ENCODE measurements around the gene DDR1.
A peak's percentile ranks its signal among the peaks of the same experiment; 100 is the strongest.
"Not testable (repeated sequence)": the region's sequence is repeated elsewhere in the genome, so short reads cannot be mapped to it uniquely, and the experiment has no call there.

The DDR1 gene

DNA sequence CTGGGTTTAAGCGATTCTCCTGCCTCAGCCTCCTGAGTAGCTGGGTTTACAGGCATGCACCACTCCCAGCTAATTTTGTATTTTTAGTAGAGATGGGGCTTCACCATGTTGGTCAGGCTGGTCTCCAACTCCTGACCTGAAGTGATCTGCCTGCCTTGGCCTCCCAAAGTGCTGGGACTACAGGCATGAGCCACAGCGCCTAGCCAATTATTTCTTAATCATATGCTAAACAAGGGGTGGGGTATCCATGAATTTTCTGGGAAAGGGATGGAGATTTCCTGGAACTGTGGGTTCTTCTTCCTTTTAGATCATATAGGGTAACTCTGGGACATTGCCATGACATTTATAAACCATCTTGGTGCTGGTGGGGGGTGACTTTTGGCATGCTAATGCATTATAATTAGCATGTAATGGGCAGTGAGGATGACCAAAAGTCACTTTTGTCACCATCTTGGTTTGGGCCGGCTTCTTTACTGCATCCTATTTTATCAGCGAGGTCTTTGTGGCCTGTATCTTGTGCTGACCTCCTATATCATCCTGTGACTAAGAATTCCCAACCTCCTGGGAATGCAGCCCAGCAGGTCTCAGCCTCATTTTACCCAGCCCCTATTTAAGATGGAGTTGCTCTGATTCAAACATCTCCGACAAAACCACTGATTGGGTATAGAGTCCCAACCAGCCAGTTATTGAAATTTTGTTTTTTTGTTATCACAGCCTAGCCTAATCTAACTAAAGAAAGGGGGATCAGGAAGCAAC, 29.9 kb upstream of the DDR1 start:
- no peak for DNase-seq

DNA sequence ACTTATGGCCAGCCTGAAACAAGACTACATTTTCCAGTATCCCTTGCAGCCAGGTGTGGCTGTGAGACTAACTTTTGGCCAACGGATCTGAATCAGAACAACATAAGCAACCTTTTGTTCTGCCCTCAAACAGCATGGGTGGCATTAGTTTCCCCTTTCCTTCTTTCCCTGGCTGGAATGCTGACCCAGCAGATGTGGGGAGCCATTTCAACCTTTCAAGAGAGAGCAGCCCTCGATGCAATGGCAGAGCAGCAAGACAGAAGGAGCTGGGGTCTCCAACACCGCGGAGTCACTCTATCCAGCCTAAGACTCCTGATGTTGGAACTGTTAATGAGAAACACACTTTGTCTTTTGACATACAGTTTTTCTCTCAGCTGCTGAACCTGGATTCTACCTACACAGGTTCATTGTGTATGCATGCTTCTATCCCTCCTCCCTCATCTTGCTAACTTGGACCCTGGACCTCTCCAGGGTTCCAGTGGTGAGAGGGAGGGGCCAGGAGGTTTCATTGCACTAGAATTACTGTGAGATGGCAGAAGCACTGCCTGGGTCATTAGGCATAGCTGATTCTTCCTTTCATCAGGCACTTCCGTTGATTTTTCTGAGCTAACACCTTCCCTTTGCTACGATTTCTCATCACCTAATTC, 28.8 kb upstream of the DDR1 start:
- no peak for DNase-seq

DNA sequence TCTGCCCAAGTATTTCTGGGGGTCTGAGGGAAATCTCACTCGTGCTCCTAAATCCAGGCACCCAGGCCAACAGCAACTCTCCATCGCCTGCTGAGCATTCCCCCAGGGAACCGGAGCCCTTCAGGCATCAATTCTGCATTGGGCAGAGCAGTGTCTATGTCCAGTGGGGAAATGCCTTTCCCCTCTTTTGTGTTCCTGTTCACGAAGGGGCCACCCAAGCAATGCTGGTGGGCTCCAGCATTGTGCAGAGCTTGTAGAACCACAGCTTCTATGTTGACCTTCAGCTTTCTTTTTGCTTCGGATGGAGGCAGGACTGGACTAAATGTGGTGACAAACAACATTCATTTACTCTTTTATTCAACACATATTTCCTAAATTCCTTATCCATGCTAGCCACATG, 27.2 kb upstream of the DDR1 start:
- DNase-seq, result no peak

DNA sequence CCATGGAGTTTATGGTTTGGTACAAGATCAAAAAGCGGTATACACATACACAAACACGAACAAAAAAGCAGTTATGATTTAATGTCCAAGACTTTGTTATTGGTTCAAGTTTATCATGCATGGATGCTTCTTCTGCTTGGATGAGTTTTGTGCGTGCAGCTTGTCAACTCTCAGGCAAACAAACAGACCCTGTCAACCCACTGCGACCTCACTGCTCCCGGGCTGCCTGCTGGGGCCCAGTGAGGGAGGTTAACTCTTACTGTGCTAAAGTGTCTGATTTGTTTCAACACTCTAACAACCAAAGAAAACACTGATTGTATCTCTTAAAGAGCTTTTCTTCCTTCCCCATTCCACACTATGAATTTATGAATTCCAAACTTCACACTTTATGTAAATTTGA, 26.8 kb upstream of the DDR1 start:
- DNase-seq, result no peak

DNA sequence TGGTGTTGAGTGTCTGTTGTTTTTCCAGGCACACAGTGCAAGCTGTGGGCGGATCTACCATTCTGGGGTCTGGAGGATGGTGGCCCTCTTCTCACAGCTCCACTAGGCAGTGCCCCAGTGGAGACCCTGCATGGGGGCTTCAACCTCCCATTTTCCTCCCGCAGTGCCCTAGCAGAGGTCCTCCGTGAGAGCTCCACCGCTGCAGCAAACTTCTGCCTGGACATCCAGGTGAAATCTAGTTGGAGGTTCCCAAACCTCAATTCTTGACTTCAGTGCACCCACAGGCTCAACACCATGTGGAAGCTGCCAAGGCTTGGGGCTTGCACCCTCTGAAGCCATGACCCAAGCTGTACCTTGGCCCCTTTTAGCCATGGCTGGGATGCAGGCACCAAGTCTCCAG, 24.6 kb upstream of the DDR1 start:
- DNase-seq, result not testable (repeated sequence)

DNA sequence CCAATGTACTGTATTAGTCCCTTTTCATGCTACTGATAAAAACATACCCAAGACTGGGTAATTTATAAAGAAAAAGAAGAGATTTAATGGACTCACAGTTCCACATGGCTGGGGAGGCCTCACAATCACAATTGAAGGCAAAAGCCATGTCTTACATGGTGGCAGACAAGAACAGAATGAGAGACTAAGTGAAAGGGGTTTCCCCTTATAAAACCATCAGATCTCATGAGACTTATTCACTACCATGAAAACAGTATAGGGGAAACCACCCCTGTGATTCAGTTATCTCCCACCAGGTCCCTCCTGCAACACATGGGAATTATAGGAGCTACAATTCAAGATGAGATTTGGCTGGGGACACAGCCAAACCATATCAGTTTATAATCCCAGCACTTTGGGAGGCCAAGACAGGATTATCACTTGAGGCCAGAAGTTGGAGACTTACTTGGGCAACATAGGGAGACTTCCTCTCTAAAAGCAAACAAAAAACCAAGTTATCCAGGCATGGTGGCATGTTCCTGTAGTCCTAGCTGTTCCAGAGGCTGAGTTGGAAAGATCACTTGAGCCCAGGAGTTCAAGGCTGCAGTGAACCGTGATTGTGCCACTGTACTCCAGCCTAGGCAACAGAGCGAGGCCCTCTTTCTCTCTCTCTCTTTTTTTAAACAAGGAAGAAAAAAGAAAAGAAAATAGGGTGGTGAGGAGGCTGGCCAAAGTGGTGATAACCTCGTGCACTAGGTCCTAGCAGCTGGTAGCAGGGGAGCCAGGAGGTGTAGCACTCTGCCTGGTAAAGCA, 22.9 kb upstream of the DDR1 start:
- no peak for DNase-seq

DNA sequence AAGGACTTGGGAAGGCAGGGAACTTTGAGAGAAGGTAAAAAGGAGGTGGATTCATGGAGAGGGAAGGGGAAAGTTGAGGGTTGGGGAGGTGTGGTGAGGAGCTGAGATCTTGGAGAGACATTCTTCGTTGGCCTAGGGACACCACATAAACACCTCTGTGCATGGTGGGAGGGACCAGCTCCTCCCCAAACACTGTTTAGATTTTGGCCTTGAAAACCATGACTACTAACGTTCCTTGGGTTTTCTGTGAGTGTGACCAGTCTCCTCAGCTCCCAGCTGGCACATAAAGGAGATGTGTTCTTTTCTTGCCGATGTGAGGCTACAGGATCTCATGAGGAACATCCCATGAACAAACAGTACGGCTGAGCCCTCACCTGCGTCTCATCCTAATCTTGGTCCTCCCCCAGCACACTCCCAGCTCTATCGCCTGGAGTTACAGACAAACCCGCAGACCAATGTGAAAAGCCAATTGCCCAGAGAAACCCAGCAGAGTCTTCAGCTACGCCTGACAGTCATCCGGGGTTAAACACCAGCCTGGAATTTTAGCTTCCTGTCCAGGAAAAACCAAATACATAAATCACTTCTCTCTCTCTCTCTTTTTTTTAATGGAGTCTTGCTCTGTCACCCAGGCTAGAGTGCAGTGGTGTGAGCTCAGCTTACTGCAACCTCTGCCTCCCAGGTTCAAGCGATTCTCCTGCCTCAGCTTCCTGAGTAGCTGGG, 22.0 kb upstream of the DDR1 start:
- DNase-seq, result no peak

DNA sequence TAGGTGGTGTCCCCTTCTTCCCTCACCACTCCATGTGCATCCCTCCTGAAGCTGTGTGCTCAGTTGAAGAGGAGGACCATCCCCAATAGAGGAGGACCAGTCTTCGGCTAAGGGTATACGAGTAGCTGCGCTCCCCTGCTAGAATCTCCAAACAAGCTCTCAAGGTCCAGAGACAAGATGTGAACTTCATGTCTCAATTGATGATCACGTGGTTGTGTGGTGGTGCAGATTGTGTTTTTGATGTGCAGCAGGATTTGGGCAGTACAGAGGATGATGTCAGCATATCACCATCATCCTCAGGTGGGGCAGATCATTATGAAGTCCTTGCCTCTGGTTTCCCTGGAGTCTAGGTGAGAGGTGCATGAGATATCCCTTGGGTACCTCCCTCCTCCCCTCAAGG, 20.0 kb upstream of the DDR1 start:
- DNase-seq, result no peak

DNA sequence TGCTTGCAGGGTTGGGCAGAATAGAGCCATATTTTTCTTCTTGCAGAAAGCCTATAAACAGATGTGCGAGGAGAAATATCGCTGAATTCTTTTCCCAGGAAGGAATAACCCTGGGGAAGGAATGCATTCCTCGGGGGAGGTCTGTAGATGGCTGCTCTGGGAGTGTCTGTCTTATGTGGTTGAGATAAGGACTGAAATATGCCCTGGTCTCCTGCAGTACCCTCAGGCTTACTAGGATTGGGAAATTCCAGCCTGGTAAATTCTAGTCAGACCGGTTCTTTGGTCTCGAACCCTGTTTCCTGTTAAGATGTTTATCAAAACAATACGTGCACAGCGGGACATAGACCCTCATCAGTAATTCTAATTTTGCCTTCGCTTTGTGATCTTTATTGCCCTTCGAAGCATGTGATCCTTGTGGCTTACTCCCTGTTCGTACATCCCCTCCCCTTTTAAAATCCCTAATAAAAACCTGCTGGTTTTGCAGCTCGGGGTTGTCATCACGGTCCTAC, 15.0 kb upstream of the DDR1 start:
- DNase-seq, result not testable (repeated sequence)

DNA sequence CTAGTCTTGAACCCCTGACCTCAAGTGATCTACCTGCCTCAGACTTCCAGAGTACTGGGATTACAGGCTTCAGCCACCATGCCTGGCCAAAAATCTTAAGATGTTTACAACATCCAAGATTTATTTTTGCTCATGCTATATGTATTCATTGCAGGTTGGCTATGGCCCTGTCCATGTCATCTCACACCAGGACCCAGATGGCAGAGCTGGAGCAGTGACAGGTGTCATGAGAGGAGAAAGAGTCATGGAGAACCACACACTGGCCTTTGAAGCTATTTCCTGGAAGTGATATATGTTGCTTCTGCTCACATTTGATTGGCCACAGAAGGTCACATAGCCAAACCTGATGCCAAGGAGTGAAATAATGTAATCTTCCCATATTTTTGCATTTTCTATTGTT, 13.8 kb upstream of the DDR1 start:
- DNase-seq, result no peak

DNA sequence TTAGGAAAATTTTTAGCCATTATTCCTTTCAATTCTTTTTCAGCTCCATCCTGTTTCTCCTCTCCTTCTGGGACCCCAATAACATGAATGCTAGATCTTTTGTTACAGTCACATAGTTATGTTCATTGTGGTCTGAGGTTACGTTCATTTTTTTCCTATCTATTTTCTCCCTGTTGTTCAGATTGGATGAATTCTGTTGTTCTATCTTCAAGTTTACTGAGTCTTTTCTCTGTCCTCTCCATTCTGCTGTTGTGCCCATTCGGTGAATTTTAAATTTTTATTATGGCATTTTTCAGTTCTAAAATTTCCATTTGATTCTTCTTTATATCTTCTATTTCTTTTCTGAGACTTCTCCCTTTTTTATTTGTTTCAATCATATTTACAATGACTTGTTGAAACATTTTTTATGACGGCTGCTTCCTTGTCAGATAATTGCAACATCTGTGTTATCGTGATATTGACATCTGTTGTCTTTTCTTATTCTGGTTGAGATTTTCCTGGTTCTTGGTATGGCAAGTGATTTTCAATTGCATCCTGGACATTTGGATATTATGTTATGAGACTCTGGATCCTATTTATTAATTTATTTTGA, 12.6 kb upstream of the DDR1 start:
- no peak for DNase-seq

DNA sequence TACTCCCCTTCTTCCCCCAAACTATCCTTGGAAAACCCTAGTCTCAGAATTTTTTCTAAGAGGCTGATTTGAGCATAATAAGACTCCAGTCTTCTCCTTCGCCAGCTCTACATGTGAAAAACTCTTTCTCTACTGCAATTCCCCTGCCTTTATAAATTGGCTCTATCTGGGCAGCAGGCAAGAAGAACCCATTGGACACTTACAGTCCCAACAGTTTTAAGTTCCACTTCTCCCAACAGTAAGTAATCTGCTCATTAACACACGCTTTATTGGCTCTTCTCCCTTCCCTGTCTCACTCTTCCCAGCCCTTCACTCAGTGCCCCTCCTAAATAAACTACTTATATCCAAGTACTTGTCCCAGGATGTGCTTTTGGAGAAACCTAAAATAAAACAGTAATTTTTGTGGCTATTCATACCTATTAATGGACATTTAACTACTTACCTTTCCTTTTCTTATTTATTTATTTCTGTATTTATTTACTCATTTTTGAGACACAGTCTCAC, 11.1 kb upstream of the DDR1 start:
- DNase-seq, result no peak

DNA sequence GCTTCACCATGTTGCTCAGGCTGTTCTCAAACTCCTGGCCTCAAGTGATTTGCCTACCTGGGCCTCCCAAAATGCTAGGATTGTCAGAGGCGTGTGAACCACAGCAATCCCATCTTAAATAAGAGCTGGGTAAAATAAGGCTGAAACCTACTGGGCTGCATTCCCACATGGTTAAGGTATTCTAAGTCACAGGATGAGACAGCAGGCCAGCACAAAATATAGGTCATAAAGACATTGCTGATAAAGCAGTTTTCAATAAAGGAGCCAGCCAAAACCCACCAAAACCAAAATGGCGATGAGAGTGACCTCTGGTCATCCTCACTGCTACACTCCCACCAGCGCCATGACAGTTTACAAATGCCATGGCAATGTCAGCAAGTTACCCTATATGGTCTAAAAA, 10.5 kb upstream of the DDR1 start:
- DNase-seq, result not testable (repeated sequence)

DNA sequence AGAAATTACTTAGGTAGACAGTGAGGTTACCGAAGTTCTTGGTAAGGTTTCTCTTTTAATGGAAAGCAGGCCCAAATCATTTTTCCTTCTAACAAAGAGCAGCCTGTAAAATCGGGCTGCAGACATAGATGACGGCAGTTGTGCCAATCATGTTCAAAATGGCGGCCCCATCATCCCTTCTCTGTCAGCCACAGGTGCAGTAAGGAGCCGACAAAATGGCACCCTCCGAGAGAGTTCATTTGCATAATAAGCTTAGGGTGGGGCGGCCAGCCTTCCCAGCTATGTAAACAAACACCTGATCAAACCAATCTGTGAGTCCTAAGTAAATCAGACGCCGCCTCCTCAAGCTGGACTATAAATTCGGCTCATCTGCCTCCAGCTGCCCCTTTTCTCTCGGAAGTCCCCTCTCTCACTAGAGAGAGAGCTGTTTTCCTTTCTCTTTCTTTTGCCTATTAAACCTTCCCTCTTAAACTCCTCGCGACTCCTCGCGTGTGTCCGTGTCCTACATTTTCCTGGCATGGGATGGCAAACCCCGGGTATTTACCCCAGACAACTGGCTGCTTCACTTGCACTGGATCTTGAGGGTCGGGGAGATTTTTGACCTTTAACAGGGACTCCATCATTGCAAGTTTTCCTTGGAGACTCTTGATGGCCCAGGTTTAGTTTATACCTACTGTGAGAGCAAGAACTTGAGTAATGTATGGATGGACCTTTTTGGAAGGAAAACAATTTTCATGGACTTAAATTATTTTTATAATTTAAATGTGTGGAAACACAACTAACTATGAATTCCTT, 8.9 kb upstream of the DDR1 start:
- DNase-seq, result no peak

DNA sequence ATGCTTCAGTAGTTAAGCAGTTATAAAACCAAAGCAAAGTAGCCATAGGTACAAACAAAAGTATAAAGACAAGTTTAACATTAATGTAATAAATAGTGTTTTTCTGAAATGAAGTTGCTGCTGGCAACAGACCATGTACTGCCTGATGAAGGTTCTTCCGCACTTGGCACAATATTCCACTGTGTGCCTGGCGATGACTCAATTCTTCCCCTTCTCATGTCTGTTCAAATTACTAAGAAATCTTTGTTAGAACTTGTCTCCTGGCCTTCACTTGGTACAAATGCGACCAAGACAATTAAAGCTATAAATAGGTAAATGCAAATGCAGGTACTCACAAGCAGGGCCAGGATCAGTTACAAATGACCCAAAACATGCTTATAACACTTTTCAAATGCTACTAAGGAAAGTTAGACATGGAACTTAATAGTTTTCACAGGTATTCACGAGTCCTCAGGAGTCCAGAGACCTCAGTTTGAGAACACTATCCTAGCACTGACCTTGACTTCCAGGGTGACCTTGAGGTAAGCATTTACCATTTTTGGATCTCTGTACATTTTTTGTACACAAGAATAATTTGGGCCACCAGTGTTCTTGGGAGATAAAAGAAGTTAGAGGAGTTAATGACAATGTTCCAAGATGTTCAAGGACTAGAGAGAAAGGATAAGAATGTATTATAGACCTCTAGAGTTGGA, 8.1 kb upstream of the DDR1 start:
- DNase-seq, result no peak

DNA sequence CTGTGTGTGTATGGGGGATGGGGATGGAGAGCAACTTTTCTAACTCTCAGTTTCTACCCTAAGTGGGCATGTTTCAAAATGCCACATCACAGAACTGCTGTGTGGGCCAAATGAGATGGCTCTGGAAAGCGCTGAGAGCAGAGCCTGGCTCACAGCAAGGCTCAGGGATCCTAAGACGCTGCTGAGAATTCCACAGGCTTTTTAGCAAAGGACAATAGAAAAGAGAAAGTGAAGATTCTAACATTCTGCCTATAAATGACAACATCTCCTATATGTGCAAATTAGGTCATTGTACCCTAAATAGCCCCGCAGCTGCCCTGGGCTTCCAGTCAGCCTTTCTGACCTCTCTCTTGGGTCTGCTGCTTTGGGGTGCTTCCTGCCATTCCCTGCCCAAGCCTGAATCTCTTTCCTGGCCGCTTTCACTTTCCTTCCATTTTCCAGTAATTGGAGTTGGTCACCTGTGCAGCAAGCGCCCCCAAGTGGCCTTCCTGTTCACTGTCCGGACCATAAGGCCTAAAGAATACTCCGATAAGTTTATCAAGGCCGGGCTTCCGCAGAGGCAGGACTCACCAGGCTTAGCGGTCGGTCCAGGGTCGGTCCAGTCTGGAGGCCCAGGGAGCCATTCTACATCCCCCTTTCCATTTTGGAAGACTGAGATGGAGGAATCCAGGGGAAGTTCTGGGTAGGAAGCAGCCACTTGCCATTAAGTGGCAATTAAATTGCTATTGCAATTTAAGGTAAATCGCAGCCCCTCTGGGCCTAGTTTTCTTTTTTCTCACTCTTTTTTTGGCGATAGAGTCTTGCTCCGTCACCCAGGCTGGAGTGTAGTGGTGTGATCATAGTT, 6.7 kb upstream of the DDR1 start:
- peak; percentile 78 to 82 for DNase-seq

DNA sequence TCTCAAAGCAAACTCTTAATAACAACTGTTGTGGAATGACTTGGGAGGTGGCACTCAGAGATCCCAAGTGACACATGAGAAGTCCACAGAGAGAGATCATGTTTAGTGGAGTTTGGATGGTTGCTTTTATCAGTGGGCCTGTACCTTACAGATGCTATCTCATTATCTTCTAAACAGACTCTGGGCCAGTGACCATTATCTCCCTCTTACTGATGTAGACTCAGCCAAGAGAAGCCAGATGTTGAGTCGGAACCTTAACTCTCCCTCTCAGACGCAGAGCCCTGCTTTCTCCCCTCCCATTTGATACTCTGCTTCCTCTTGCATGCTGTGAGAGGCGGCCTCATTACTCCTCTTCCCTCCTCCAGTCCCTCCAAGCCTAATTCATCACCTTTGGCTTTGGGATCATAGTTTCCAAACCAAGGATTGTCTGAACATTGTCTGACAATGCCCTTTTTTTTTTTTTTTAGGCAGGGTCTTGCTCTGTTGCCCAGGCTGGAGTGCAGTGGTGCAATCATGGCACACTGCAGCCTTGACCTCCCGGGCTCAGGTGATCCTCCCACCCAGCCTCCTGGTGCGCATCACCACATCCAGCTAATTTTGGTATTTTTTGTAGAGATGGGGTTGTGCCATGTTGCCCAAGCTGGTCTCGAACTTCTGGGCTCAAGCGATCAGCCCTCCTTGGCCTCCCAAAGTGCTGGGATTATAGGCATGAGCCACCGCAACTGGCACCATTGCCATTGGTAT, 4.5 kb upstream of the DDR1 start:
- DNase-seq, result no peak

DNA sequence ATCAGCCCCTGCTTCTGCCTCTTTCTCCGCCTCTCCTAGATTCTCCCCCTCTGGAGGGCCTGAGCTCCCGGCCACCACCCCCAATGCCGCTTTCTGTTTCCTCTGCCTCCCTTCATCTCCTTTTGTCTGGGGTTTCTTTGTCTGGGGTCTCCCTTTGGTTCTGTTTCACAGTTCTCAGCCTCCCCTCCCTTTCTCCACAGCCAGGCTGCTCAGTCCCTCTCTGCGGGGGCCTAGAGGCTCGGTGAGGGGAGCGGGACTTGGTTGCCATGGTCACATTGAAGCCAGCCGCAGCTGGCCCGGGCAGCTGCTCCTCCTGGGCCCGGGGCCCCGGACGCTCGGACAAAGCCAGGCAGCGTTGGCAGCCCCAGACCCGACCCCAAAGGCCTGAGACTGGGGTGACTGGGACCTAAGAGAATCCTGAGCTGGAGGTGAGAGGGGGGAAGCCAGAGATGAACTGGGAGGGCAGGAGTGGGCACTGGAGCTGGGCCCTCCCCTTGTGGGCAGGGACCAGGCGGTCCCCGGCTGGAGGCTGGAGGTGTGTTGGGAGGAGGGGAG, 3.5 kb upstream of the DDR1 start:
- DNase-seq, result no peak

Measured in stimulated activated CD4-positive, alpha-beta T cell treated with anti-CD3 and anti-CD28 coated beads, Interleukin-2, amount 100 ng/mL, for 24 hours (primary cell).